H1 (cell line): ENCODE results near the gene ARMC3. TPM values are rescaled to one million over a fixed set of nuclear protein-coding genes. Genes with fewer than 3 reads are reported as not detected.

Source experiments
- BCL11A ChIP-seq, 2 experiments: IDR thresholded peaks; one replicate each; pipeline ENCODE4 v1.6.1; 2011; ENCODE audit warnings: low read depth in 2 of 2, low read length in 2 of 2, mild to moderate bottlenecking in 2 of 2
- CHD1 ChIP-seq: IDR thresholded peaks from 2 replicates; pipeline ENCODE4 v1.6.1; 2012; ENCODE audit warnings: low read depth, low read length, improper control_type of control experiment
- EZH2 ChIP-seq: fragments of 200-600 bp; sonication (generic); IDR thresholded peaks from 2 replicates; pipeline ENCODE4 v1.7.1; 2012; ENCODE audit warnings: low read depth, mild to moderate bottlenecking, moderate library complexity, low read length, inconsistent platforms; ENCODE audit not compliant: severe bottlenecking
- GABPA ChIP-seq: IDR thresholded peaks from 2 replicates; pipeline ENCODE4 v1.6.1; 2011; ENCODE audit warnings: mild to moderate bottlenecking, low read length, moderate library complexity, borderline replicate concordance; ENCODE audit not compliant: insufficient read depth
- POU5F1 ChIP-seq: IDR thresholded peaks from 2 replicates; pipeline ENCODE4 v1.6.1; 2011; ENCODE audit warnings: low read depth, mild to moderate bottlenecking, low read length, moderate library complexity
- RBBP5 ChIP-seq: IDR thresholded peaks from 2 replicates; pipeline ENCODE4 v1.7.1; 2012; ENCODE audit warnings: low read depth, mild to moderate bottlenecking, inconsistent platforms, low read length, moderate library complexity, borderline replicate concordance
- RNF2 ChIP-seq: fragments of 200-900, 300-1000 bp; sonication (generic); IDR thresholded peaks from 2 replicates; pipeline ENCODE4 v1.7.1; 2016; ENCODE audit warnings: borderline replicate concordance, low read depth, mild to moderate bottlenecking, antibody characterized with exemption, low read length; ENCODE audit not compliant: poor library complexity, severe bottlenecking; ENCODE audit errors: missing control alignments
- RXRA ChIP-seq: IDR thresholded peaks from 2 replicates; pipeline ENCODE4 v1.6.1; 2011; ENCODE audit warnings: low read depth, mild to moderate bottlenecking, low read length, moderate library complexity; ENCODE audit not compliant: insufficient read depth
- SIN3A ChIP-seq, 2 experiments: IDR thresholded peaks in 1 of 2; conservative IDR thresholded peaks in 1 of 2; 2 replicates each; pipeline ENCODE4 v1.6.1; 2011 to 2012; ENCODE audit warnings: low read length in 2 of 2, improper control_type of control experiment in 1 of 2, low read depth in 1 of 2, mild to moderate bottlenecking in 1 of 2
- YY1 ChIP-seq: IDR thresholded peaks from 2 replicates; pipeline ENCODE4 v1.6.1; 2011; ENCODE audit warnings: low read depth, mild to moderate bottlenecking, low read length
- polyA plus RNA-seq, 7 experiments: library from polyadenylated mRNA; depleted of rRNA in 3 of 7; stranded (reverse) in 5 of 7; unstranded in 2 of 7; fragments of >200 nt in 5 of 7; fragments of 200-250 nt in 2 of 7; gene quantifications; 1 replicate in 5 of 7; 2 replicates in 1 of 7; 4 replicates in 1 of 7; pipeline versions ENCODE4 v1.2.1 to v1.2.3, GENCODE V29; 2011 to 2013; ENCODE audit warnings: missing spikeins in 2 of 7, mixed read lengths in 2 of 7
- total RNA-seq: library from RNA; stranded (reverse); fragmentation: NEBNext Ultra II Directional; extraction: Animal tissue kit (Norgen Biotek cat#: 25700); gene quantifications from 2 replicates; pipeline ENCODE4 v1.2.1, GENCODE V29; 2021

Gene ARMC3
- total and polyA plus RNA-seq, 2 of the 8 experiments (the other 6 are each of a cell fraction or from before 2014, with no cell fraction given): 0.15 TPM

GRCh38 chr10:22992075-22992474 is 64.2 kb downstream of the ARMC3 start (continued):
- TF ChIP-seq RBBP5: no peak
- TF ChIP-seq RNF2: no peak
- no peak for TF ChIP-seq GABPA
- no peak for TF ChIP-seq BCL11A (IDR thresholded peaks at IDR 0.05; ENCODE audit: low read depth in 2 of 2, low read length in 2 of 2)
- TF ChIP-seq RXRA: no peak
- no peak for TF ChIP-seq EZH2
- TF ChIP-seq CHD1: no peak
- no peak for TF ChIP-seq SIN3A (conservative IDR thresholded peaks at IDR 0.05 in 1 of 2, IDR thresholded peaks at IDR 0.05 in 1 of 2; ENCODE audit: low read depth in 1 of 2, low read length in 2 of 2)
- no peak for TF ChIP-seq YY1
- no peak for TF ChIP-seq POU5F1
